Urinary bladder (tissue), 4 donors: ENCODE data around the gene SLC39A5. TPM values are rescaled to one million over a fixed set of nuclear protein-coding genes. Genes with fewer than 3 reads are reported as not detected.

Experiments
- DNase-seq: peaks from one replicate; pipeline ENCODE4 v3.0.0-alpha.2; 2015; ENCODE audit errors: extremely low spot score
- H3K27ac ChIP-seq: one replicate; pipeline ENCODE4 v1.5.1; 2013; ENCODE audit warnings: low read depth, mild to moderate bottlenecking, moderate library complexity
- H3K36me3 ChIP-seq: one replicate; pipeline ENCODE4 v1.6.1; 2013; ENCODE audit warnings: mild to moderate bottlenecking, moderate library complexity; ENCODE audit not compliant: insufficient read depth
- H3K4me1 ChIP-seq: one replicate; pipeline ENCODE4 v1.6.1; 2013; ENCODE audit warnings: mild to moderate bottlenecking, moderate library complexity; ENCODE audit not compliant: insufficient read depth
- H3K4me3 ChIP-seq: one replicate; pipeline ENCODE4 v1.5.1; 2013; ENCODE audit warnings: low read depth, low read length
- WGBS: extraction: QIAGEN DNeasy Blood & Tissue Kit; methylation state at CpG from one replicate; pipeline ENCODE4 v1.1.7; 2013; 5-methylcytosine and 5-hydroxymethylcytosine counted together
- polyA plus RNA-seq: library from polyadenylated mRNA; stranded (reverse); fragments of 200-250 nt; gene quantifications from one replicate; pipeline ENCODE4 v1.2.3, GENCODE V29; 2013
- total RNA-seq: library from RNA; depleted of rRNA; stranded (reverse); fragments of >200 nt; gene quantifications from one replicate; pipeline ENCODE4 v1.2.3, GENCODE V29; 2014
- donor health status: healthy with polysubstance abuse.
- donor health status: healthy.

SLC39A5 gene
- total and polyA plus RNA-seq, 2 donors = 0.30 TPM; not detected in 1

- no peak overlapping the region for H3K4me3 ChIP-seq
- peaks cover 11% of the 10 kb centered on the region for H3K36me3 ChIP-seq
- WGBS = 63% methylated on average over 3 of the region's 3 CpGs
- DNase-seq = no peak
- no peaks in the 10 kb centered on the region for H3K4me1 ChIP-seq
- H3K27ac ChIP-seq = no peak overlapping the region
Observed at GRCh38 chr12:56243731-56244181, 13.9 kb downstream of the SLC39A5 start.

DNA sequence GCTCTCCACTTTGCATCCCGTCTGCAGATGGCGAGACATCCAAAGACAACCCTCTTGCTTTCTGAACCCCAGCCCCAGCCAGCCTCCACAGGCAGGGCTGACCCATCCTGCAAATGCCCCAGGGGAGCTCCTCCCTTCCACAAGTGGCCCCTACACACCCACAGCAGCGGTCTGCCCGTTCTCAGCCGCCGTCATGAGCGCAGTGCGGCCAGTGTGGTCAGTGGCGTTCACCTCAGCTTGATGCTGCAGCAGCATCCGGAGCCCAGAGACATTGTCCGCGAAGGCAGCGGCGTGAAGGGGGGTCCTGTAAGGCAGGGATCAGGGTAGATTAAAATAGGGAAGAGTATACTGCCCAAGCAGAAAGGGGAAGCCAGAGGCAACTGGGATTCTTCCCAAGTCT is 14.6 kb downstream of the SLC39A5 start:
- no peaks in the 10 kb centered on the region for H3K4me1 ChIP-seq
- H3K4me3 ChIP-seq = no peak overlapping the region
- no peak overlapping the region for H3K27ac ChIP-seq
- DNase-seq = no peak
- H3K36me3 ChIP-seq = peaks cover 11% of the 10 kb centered on the region
- WGBS = 94% methylated on average over 14 of the region's 14 CpGs

- no peak for DNase-seq
- no peak overlapping the region for H3K27ac ChIP-seq
- 92% methylated on average over 16 of the region's 16 CpGs for WGBS
- H3K4me3 ChIP-seq = no peak overlapping the region
- H3K4me1 ChIP-seq = no peaks in the 10 kb centered on the region
- peaks cover 16% of the 10 kb centered on the region for H3K36me3 ChIP-seq
Observed at GRCh38 chr12:56247923-56248322, 18.1 kb downstream of the SLC39A5 start.

GRCh38 chr12:56248711-56249110 is 18.9 kb downstream of the SLC39A5 start:
- 90% methylated on average over 8 of the region's 8 CpGs for WGBS
- DNase-seq = no peak
- no peak overlapping the region for H3K27ac ChIP-seq
- H3K36me3 ChIP-seq = peaks cover 19% of the 10 kb centered on the region
- H3K4me3 ChIP-seq = no peak overlapping the region
- no peaks in the 10 kb centered on the region for H3K4me1 ChIP-seq

DNA sequence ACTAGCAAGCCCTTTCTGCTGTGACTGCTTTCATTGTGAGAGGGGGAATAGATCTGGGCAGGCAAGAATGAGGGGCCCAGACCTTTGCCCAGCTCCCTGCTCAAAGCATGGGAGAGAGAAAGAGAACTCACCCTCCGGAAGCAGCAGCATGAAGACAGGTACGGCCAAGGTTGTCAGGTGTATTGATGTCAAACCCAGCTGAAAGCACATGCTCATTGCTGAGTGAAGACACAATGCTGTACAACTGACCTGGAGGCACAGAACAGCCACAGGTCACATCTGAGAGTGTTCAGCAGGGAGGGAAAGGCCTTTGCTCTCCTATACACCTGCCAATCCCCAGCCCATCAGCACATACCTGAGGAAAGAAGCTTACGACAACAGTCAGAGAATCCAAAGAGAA is 22.8 kb downstream of the SLC39A5 start:
- Histone ChIP-seq H3K4me3 (no peak overlapping the region), H3K27ac (no peak overlapping the region), H3K36me3 (peaks cover 13% of the 10 kb centered on the region), H3K4me1 (no peaks in the 10 kb centered on the region)
- 92% methylated on average over 3 of the region's 3 CpGs for WGBS
- no peak for DNase-seq

- DNase-seq = no peak
- peaks cover 11% of the 10 kb centered on the region for H3K36me3 ChIP-seq
- H3K4me1 ChIP-seq = no peaks in the 10 kb centered on the region
- H3K27ac ChIP-seq = no peak overlapping the region
- no peak overlapping the region for H3K4me3 ChIP-seq
- WGBS = 95% methylated on average over 11 of the region's 11 CpGs
Observed at GRCh38 chr12:56253091-56253490, 23.2 kb downstream of the SLC39A5 start.

GRCh38 chr12:56255671-56256070 is 25.8 kb downstream of the SLC39A5 start:
- Histone ChIP-seq H3K4me1 (no peaks in the 10 kb centered on the region), H3K4me3 (no peak overlapping the region), H3K27ac (no peak overlapping the region), H3K36me3 (peaks cover 10% of the 10 kb centered on the region)
- 82% methylated on average over 7 of the region's 7 CpGs for WGBS
- DNase-seq = no peak

DNA sequence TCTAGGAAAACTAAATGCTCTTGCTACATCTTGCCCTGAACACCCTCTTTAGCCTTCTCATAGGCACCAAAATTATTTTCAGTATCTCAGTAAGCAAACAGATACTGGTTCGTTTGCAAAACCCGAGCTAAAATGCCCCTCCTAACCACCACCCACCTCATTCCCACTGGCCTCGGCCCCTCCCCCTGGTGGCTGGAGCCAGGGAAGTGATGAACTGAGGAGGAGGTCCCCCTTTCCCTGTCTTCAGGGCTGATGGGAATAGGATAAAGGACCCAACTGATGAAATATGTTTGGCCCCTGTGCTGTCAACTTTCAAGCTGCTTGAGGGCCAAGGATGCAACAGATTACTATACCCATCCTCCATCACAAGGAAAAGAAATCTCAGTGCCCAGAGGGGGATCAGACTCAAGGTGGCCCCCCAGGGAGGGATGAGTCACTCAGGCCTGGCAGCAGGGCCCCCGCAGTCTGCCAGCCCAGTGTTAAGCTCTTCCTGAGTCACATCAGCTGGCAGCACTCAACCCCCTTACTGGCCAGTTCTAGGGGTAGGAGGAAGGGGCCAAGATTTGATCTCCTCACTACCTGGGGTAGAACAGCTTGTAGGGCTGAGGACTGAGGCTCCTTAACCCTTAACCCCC is 26.6 kb downstream of the SLC39A5 start:
- H3K4me1 ChIP-seq = no peaks in the 10 kb centered on the region
- H3K4me3 ChIP-seq = no peak overlapping the region
- H3K36me3 ChIP-seq = peaks cover 10% of the 10 kb centered on the region
- WGBS = 29% methylated on average over 4 of the region's 4 CpGs
- no peak overlapping the region for H3K27ac ChIP-seq
- DNase-seq = no peak

DNA sequence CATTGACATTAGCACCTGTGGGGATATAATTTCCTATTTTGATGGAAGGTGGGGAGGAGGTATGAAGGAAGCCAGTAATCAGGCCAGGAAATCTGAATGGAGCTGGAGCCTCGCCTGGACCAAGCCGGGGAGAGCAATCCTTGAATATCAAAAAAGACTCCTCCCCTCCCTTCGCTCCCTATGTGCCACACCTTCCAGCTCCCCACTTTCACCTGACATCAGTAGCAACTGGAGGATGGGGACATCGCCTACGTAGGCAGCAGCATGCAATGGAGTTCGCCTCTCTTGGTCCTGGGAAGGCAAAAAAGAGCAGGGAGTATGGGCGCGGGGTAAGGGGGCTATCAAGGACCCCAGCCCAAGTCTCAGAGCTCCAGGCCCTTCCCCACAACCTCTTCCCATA is 27.2 kb downstream of the SLC39A5 start:
- Histone ChIP-seq H3K27ac (no peak overlapping the region), H3K36me3 (peaks cover 6% of the 10 kb centered on the region), H3K4me3 (peak overlapping the region; percentile 93), H3K4me1 (no peaks in the 10 kb centered on the region)
- DNase-seq = no peak
- WGBS = 42% methylated on average over 8 of the region's 8 CpGs

DNA sequence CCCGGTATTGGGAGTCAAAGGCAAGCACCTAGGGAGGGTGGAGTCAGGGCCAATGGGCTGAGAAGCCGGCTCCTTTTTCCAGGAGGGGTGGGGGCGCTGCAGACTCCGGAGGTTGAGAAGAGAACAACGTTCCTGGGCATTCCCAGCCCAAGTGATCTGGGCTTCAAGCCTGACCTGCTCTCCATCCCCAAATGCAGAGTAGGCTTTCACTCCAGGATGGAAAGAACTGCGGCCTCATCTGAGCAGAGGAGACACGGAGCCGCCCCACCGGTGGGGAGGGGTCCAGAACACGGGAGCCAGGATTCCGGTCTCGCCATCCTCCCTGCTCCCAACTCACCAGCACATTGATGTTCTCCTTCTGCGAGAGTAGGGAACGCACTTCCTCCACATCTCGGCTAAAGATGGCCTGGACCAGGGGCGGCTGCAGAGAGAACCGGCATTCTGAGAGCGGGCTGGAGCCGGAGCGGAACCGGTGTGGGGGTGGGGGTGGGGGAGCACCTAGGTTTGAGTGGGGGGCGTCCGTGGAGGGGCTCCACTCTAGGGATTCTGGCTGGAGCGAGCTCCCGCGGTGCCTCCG is 27.7 kb downstream of the SLC39A5 start:
- peak overlapping the region; percentile 55 for H3K27ac ChIP-seq
- peak overlapping the region; percentile 93 for H3K4me3 ChIP-seq
- WGBS = under 1% methylated on average over 27 of the region's 27 CpGs
- DNase-seq = no peak
- H3K4me1 ChIP-seq = no peaks in the 10 kb centered on the region
- H3K36me3 ChIP-seq = peaks cover 6% of the 10 kb centered on the region

GRCh38 chr12:56258068-56258819 is 28.4 kb downstream of the SLC39A5 start, which contains the start of gene ANKRD52:
ANKRD52 (minus strand) TSS chr12:56258384; CDS start chr12:56258269, 115 bp downstream.
- WGBS = under 1% methylated on average over 78 of the region's 78 CpGs
- peak; percentile 60 for DNase-seq
- H3K4me1 ChIP-seq = no peaks in the 10 kb centered on the region

DNA sequence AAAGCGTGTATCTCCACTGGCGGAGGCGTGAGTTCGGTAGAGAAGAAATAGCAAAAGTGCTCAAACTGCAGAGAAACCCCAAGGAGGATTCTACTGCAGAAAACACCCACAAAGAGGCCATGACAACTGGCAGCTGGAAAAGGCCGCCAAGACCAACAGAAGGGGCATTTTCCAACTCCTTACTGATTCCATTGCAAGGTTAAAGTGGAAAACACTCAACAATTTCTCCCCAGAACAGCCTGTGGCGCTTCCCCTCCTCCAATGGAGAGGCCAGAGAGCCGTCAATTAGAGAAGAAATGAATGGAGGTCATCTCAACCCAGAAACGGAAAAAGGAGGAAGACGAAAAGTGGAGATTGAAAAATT is 29.0 kb downstream of the SLC39A5 start:
- WGBS = 9% methylated on average over 9 of the region's 9 CpGs

More at GRCh38 chr12:56258068-56258819, 28.4 kb downstream of the SLC39A5 start, which contains the start of gene ANKRD52:
- Histone ChIP-seq H3K36me3 (peaks cover 6% of the 10 kb centered on the region), H3K4me3 (peak within 1 kb of the TSS; percentile 93), H3K27ac (peak within 1 kb of the TSS; percentile 92)

GRCh38 chr12:56260380-56260779 is 30.5 kb downstream of the SLC39A5 start:
- WGBS = 89% methylated on average over 8 of the region's 8 CpGs
- no peaks in the 10 kb centered on the region for H3K36me3 ChIP-seq
- H3K27ac ChIP-seq = no peak overlapping the region
- no peaks in the 10 kb centered on the region for H3K4me1 ChIP-seq
- DNase-seq = no peak
- H3K4me3 ChIP-seq = no peak overlapping the region

More for the DNA sequence above, 29.0 kb downstream of the SLC39A5 start:
- DNase-seq = no peak
- peak overlapping the region; percentile 73 for H3K27ac ChIP-seq
- H3K36me3 ChIP-seq = peaks cover 3% of the 10 kb centered on the region
- no peaks in the 10 kb centered on the region for H3K4me1 ChIP-seq
- peak overlapping the region; percentile 93 for H3K4me3 ChIP-seq

GRCh38 chr12:56260921-56261320 is 31.1 kb downstream of the SLC39A5 start:
- Histone ChIP-seq H3K4me1 (no peaks in the 10 kb centered on the region), H3K36me3 (no peaks in the 10 kb centered on the region), H3K27ac (no peak overlapping the region), H3K4me3 (no peak overlapping the region)
- 89% methylated on average over 3 of the region's 3 CpGs for WGBS
- DNase-seq = no peak
